ENCODE results near the gene HOXB1.

HOXB1 gene

GRCh38 chr17:48571024-48571818 is 40.4 kb upstream of the HOXB1 start:
- ChIA-PET POLR2A (ENCODE audit: low non-redundant PET) (no interaction called here), CTCF (no interaction called here)
- no peak overlapping the region for H3K27ac ChIP-seq
- no peak for TF ChIP-seq CTCF (conservative IDR thresholded peaks at IDR 0.05; ENCODE audit: low read depth)
- no peak for DNase-seq (ENCODE audit: low spot score)

DNA sequence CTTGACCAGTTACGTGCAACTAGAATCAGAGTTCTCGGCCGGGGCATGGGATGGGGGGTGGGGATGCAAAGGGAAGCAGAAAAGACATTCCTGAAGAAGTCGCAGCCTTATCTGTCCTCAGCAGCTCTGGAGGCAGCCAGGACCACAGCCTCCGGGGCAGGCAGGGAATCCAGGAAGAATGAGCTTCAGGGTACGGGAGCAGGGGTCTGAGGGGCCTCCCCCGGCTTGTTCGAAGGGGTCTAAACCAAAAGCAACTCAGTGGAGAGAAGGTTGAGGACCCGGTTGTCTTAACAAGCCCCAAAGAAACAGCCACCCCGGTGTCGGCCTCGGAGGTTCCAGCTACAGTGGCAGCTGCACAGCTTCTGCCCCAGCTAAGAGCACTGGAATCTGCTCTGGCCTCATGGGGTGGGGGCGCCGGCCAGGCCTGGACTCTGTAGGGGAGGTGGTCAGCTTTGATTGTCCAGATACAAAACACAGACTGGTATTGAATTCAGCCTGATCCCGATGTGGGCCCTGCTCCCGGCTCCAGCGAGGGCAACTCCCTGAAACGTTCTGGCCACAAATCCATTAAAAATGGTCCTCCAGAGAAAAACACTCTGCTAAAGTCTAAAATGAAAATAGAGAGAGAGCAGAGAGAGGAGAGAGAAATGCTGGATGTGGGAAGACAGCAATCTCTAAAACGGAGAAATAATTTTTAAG is 39.7 kb upstream of the HOXB1 start:
- no peak overlapping the region for H3K27ac ChIP-seq
- no peak for TF ChIP-seq CTCF (conservative IDR thresholded peaks at IDR 0.05; ENCODE audit: low read depth)
- CTCF ChIA-PET = no interaction called here
- POLR2A ChIA-PET (ENCODE audit: low non-redundant PET) = no interaction called here
- DNase-seq (ENCODE audit: low spot score) = no peak

DNA sequence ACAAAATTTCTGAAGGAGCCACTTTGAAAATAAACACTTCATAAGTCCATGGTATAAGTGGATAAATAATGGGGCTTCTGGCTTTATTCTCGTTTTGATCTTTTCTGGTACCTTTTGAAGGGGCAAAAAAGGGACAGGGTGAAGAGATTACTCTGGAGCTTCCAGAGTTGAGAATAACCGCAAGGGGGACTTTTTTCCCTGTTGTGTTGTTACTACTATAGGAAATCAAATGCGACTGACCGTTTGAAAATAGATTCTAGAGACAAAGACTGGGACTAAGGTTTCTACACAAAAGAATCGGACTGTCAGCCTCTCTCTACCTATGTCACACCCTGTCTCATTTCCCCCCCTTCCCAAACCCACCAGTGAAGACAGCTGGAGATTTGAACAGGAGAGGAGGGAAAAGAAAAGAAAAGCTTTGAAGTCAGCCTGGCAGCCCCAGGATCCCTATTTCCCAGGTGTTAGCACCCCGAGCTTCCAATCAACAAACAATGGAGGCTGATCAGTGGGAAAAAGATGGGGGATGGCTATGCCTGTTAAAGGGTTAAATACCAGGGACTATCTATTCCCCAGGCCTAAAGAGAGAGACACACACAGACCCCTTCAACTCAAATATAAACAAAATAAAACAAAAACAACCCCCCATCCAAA is 39.0 kb upstream of the HOXB1 start:
- CTCF ChIA-PET = no interaction called here
- no peak overlapping the region for H3K27ac ChIP-seq
- POLR2A ChIA-PET (ENCODE audit: low non-redundant PET) = no interaction called here
- no peak for TF ChIP-seq CTCF (conservative IDR thresholded peaks at IDR 0.05; ENCODE audit: low read depth)
- DNase-seq (ENCODE audit: low spot score) = no peak

DNA sequence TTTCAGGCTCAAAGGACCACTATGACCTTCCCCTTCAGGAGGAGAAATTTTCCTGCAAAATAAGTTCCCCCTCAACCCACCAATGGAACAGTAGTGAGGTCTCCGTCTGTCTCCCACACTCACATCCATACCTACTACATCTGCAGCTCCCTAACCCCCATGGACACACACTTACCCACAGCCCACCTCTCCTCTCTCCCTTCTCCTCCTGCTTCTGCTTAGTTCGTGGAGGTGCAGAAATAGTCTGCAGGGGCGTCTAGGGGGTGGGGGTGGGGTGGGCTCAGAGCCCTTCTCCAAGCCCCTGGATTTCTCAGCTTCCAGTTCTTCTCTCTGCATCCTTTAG is 38.4 kb upstream of the HOXB1 start:
- TF ChIP-seq CTCF (conservative IDR thresholded peaks at IDR 0.05; ENCODE audit: low read depth) = no peak
- no peak for DNase-seq (ENCODE audit: low spot score)
- H3K27ac ChIP-seq = no peak overlapping the region
- CTCF ChIA-PET = no interaction called here
- POLR2A ChIA-PET (ENCODE audit: low non-redundant PET) = no interaction called here

- no peak for TF ChIP-seq CTCF (conservative IDR thresholded peaks at IDR 0.05; ENCODE audit: low read depth)
- no peak overlapping the region for H3K27ac ChIP-seq
- CTCF ChIA-PET = no interaction called here
- DNase-seq (ENCODE audit: low spot score) = no peak
- POLR2A ChIA-PET (ENCODE audit: low non-redundant PET) = no interaction called here
These were observed 37.9 kb upstream of the HOXB1 start for GRCh38 chr17:48568499-48569239.

DNA sequence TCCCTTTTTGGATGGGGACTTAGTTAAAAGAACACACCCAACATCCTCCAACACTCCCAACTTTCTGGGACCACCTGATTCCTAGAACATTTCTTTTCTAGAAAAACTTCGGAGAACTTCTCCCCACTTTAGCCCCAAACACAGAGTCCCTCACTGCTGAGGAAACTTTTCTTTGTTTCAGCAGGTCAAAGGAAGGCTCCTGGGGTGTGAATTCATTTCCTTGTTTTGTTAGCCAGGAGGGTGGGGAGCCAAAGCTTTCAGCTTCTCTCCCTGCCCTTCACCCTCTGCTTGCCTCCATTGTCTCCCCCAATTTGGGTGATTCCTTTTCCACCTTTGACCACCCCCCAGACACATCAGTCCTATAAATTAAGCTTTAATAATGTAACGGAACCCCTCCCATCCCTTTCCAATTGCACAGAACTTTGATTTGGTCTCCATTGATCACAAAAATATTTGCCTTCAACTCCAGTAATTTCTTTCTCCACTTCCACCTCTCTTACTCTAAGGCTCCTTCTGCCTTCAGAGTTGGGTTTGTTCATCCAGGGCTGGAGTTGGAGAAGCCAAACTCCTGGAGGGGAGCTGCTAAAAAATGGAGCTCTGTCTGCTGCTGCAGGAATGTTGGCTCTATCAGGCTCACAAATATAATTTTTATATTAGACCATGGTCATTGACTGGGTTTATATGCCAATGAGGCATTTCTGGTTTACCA is 37.0 kb upstream of the HOXB1 start:
- ChIA-PET CTCF (interaction anchor here (0.6 to 0.7 kb wide), 2 partner anchors 49 to 854 kb away, joined by 3 read pairs; no protein-coding TSS in a partner anchor), POLR2A (ENCODE audit: low non-redundant PET) (no interaction called here)
- TF ChIP-seq CTCF (conservative IDR thresholded peaks at IDR 0.05; ENCODE audit: low read depth) = no peak
- no peak overlapping the region for H3K27ac ChIP-seq
- DNase-seq (ENCODE audit: low spot score) = no peak
